Pulmonary artery endothelial cell (primary cell): ENCODE measurements around the gene EPB41. TPM values are rescaled to one million over a fixed set of nuclear protein-coding genes. Genes with fewer than 3 reads are reported as not detected.
"Not testable (repeated sequence)": the region's sequence is repeated elsewhere in the genome, so short reads cannot be mapped to it uniquely, and the experiment has no call there.

Experiments
- DNase-seq: peaks from one replicate; pipeline ENCODE4 v3.0.0-alpha.2; 2011; ENCODE audit warnings: low read depth, low spot score
- total RNA-seq: library from RNA; depleted of rRNA; stranded (reverse); fragments of >200 nt; gene quantifications from 2 replicates; pipeline ENCODE4 v1.2.3, GENCODE V29; 2014

Gene EPB41
- total RNA-seq, 1 donor from 2014 or later, result 18.6 TPM

GRCh38 chr1:28927266-28927647 is 12.9 kb downstream of the EPB41 start:
- DNase-seq, result no peak

- no peak for DNase-seq
These were observed 13.4 kb downstream of the EPB41 start for GRCh38 chr1:28927648-28928313.

- DNase-seq, result no peak
These were observed 14.1 kb downstream of the EPB41 start for GRCh38 chr1:28928314-28928941.

GRCh38 chr1:28933277-28933676 is 18.9 kb downstream of the EPB41 start:
- DNase-seq, result no peak

GRCh38 chr1:28933918-28934317 is 19.5 kb downstream of the EPB41 start:
- no peak for DNase-seq

- DNase-seq, result no peak
These were observed 20.3 kb downstream of the EPB41 start for GRCh38 chr1:28934676-28935075.

- DNase-seq, result no peak
These were observed 20.9 kb downstream of the EPB41 start for GRCh38 chr1:28935293-28935692.

GRCh38 chr1:28936094-28936493 is 21.7 kb downstream of the EPB41 start:
- DNase-seq, result no peak

- DNase-seq, result no peak
These were observed 22.2 kb downstream of the EPB41 start for GRCh38 chr1:28936528-28936927.

- not testable (repeated sequence) for DNase-seq
These were observed 29.2 kb downstream of the EPB41 start for GRCh38 chr1:28943581-28943980.

GRCh38 chr1:28950006-28950405 is 35.6 kb downstream of the EPB41 start:
- DNase-seq, result no peak

GRCh38 chr1:28950449-28950848 is 36.1 kb downstream of the EPB41 start:
- DNase-seq, result no peak

- no peak for DNase-seq
These were observed 39.9 kb downstream of the EPB41 start for GRCh38 chr1:28954126-28954726.

GRCh38 chr1:28956038-28956464 is 41.7 kb downstream of the EPB41 start:
- DNase-seq, result no peak

- not testable (repeated sequence) for DNase-seq
These were observed 47.9 kb downstream of the EPB41 start for GRCh38 chr1:28962114-28962831.

GRCh38 chr1:28965271-28965870 is 51.0 kb downstream of the EPB41 start:
- no peak for DNase-seq

- no peak for DNase-seq
These were observed 52.2 kb downstream of the EPB41 start for GRCh38 chr1:28966617-28967016.

GRCh38 chr1:28971980-28972771 is 57.8 kb downstream of the EPB41 start:
- peak; percentile 27 for DNase-seq

- no peak for DNase-seq
These were observed 59.4 kb downstream of the EPB41 start for GRCh38 chr1:28973596-28974421.

GRCh38 chr1:28974432-28974831 is 60.1 kb downstream of the EPB41 start:
- DNase-seq, result no peak
